ENCODE data around the gene ZNF148.
"Not testable (repeated sequence)": the region's sequence is repeated elsewhere in the genome, so short reads cannot be mapped to it uniquely, and the experiment has no call there.

The ZNF148 gene

GRCh38 chr3:125367403-125368230 lies 7.5 kb downstream of the ZNF148 start:
- DNase-seq: no peak

- DNase-seq: no peak
Observed at GRCh38 chr3:125366132-125366531, 9.0 kb downstream of the ZNF148 start.

GRCh38 chr3:125359700-125360099 lies 15.4 kb downstream of the ZNF148 start:
- DNase-seq: no peak

GRCh38 chr3:125358923-125359322 lies 16.2 kb downstream of the ZNF148 start:
- DNase-seq: no peak

GRCh38 chr3:125357837-125358236 lies 17.3 kb downstream of the ZNF148 start:
- DNase-seq: no peak

GRCh38 chr3:125357032-125357658 lies 18.0 kb downstream of the ZNF148 start:
- no peak for DNase-seq

GRCh38 chr3:125356140-125357026 lies 18.7 kb downstream of the ZNF148 start:
- no peak for DNase-seq

- no peak for DNase-seq
Observed at GRCh38 chr3:125353659-125354058, 21.5 kb downstream of the ZNF148 start.

GRCh38 chr3:125353128-125353527 lies 22.0 kb downstream of the ZNF148 start:
- no peak for DNase-seq

- DNase-seq: no peak
Observed at GRCh38 chr3:125351814-125352456, 23.2 kb downstream of the ZNF148 start.

GRCh38 chr3:125351152-125351551 lies 24.0 kb downstream of the ZNF148 start:
- no peak for DNase-seq

- DNase-seq: no peak
Observed at GRCh38 chr3:125350597-125350996, 24.5 kb downstream of the ZNF148 start.

GRCh38 chr3:125349556-125350165 lies 25.5 kb downstream of the ZNF148 start:
- no peak for DNase-seq

GRCh38 chr3:125349055-125349454 lies 26.1 kb downstream of the ZNF148 start:
- no peak for DNase-seq

- DNase-seq: not testable (repeated sequence)
Observed at GRCh38 chr3:125343367-125343766, 31.8 kb downstream of the ZNF148 start.

- no peak for DNase-seq
Observed at GRCh38 chr3:125340121-125340520, 35.0 kb downstream of the ZNF148 start.

GRCh38 chr3:125337506-125337905 lies 37.6 kb downstream of the ZNF148 start:
- DNase-seq: no peak

GRCh38 chr3:125334675-125335560 lies 40.2 kb downstream of the ZNF148 start:
- no peak for DNase-seq

- no peak for DNase-seq
Observed at GRCh38 chr3:125332504-125332903, 42.6 kb downstream of the ZNF148 start.

- no peak for DNase-seq
Observed at GRCh38 chr3:125331243-125331642, 43.9 kb downstream of the ZNF148 start.

- no peak for DNase-seq
Observed at GRCh38 chr3:125326957-125327356, 48.2 kb downstream of the ZNF148 start.
